ENCODE data around the gene ITGA5.

ITGA5 gene

GRCh38 chr12:54419088-54419887 lies at the start of gene ITGA5:
TSS of gene ITGA5 (minus strand) at chr12:54419266. CDS start at chr12:54419198, 68 bp downstream.
- ChIA-PET CTCF (interaction anchor here (0.6 to 2.6 kb wide), 4 partner anchors 15 to 182 kb away, joined by 3 to 23 read pairs (median 4); no protein-coding TSS in a partner anchor), POLR2A (ENCODE audit: low non-redundant PET) (no interaction called here)
- TF ChIP-seq CTCF (conservative IDR thresholded peaks at IDR 0.05; ENCODE audit: low read depth): no peak
- peak within 1 kb of the TSS; percentile 94 for H3K27ac ChIP-seq
- peak; percentile 93 for DNase-seq (ENCODE audit: low spot score)

GRCh38 chr12:54465857-54466523 lies 46.9 kb upstream of the ITGA5 start:
- DNase-seq (ENCODE audit: low spot score): no peak
- ChIA-PET POLR2A (ENCODE audit: low non-redundant PET) (no interaction called here), CTCF (interaction anchor here (0.6 kb wide), 1 partner anchor 58 kb away, joined by 9 read pairs; no protein-coding TSS in a partner anchor)
- TF ChIP-seq CTCF (conservative IDR thresholded peaks at IDR 0.05; ENCODE audit: low read depth): no peak
- H3K27ac ChIP-seq: no peak overlapping the region

GRCh38 chr12:54463484-54463883 lies 44.4 kb upstream of the ITGA5 start:
- no peak overlapping the region for H3K27ac ChIP-seq
- ChIA-PET CTCF (interaction anchor here (0.5 kb wide), 1 partner anchor 34 kb away, joined by 3 read pairs; no protein-coding TSS in a partner anchor), POLR2A (ENCODE audit: low non-redundant PET) (no interaction called here)
- DNase-seq (ENCODE audit: low spot score): no peak
- TF ChIP-seq CTCF (conservative IDR thresholded peaks at IDR 0.05; ENCODE audit: low read depth): no peak

GRCh38 chr12:54463034-54463433 lies 44.0 kb upstream of the ITGA5 start:
- peak; percentile 23 for DNase-seq (ENCODE audit: low spot score)
- CTCF ChIA-PET: interaction anchor here (0.5 kb wide), 1 partner anchor 34 kb away, joined by 3 read pairs; no protein-coding TSS in a partner anchor
- POLR2A ChIA-PET (ENCODE audit: low non-redundant PET): no interaction called here
- H3K27ac ChIP-seq: no peak overlapping the region
- no peak for TF ChIP-seq CTCF (conservative IDR thresholded peaks at IDR 0.05; ENCODE audit: low read depth)

- CTCF ChIA-PET: no interaction called here
- no peak overlapping the region for H3K27ac ChIP-seq
- no peak for DNase-seq (ENCODE audit: low spot score)
- no peak for TF ChIP-seq CTCF (conservative IDR thresholded peaks at IDR 0.05; ENCODE audit: low read depth)
- POLR2A ChIA-PET (ENCODE audit: low non-redundant PET): no interaction called here
These were observed 41.4 kb upstream of the ITGA5 start for GRCh38 chr12:54460317-54460923.

- H3K27ac ChIP-seq: no peak overlapping the region
- DNase-seq (ENCODE audit: low spot score): no peak
- CTCF ChIA-PET: interaction anchor here (0.6 kb wide), 1 partner anchor 1222 kb away, joined by 3 read pairs; a partner anchor contains a TSS
- POLR2A ChIA-PET (ENCODE audit: low non-redundant PET): no interaction called here
- TF ChIP-seq CTCF (conservative IDR thresholded peaks at IDR 0.05; ENCODE audit: low read depth): no peak
These were observed 40.3 kb upstream of the ITGA5 start for GRCh38 chr12:54459355-54459754.

Data from RWPE1 (cell line).